ENCODE data around the gene C1QL2. TPM values are rescaled to one million over a fixed set of nuclear protein-coding genes. Genes with fewer than 3 reads are reported as not detected.

C1QL2 gene
- total and polyA plus RNA-seq, 8 donors: not detected

DNA sequence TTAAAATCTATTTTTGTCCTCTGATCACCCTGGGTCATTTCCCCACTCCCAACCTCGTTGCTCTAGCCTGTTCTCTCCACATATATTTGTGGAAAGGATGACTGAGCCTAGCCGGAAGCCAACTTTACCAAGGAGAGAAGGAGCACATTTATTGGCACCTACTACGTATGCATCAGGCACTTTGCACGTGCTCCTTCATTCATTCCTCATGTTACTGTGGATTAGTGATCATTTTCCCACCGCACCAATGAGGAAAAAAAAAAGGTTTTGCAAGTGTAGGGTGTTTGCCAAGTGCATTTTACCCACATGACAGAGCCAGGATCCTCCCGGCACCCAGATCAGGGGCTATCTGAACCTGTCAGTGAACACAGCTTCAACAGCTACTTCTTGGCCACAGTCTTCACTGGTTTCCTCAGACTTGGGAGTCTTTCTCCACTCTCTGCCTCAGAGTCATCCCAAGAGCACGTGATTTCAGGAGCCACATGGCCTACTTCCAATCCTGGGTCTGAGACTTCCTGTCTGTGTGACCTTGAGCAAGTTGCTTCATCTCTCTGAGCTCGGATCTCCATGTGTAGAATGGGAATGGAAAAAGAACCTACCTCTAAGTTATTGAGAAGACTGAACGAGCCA, 1.9 kb upstream of the C1QL2 start:
- H3K27me3 ChIP-seq: peaks cover 26 to 88% (median 51%) of the 10 kb centered on the region in 3 donors
- H3K4me1 ChIP-seq: peaks cover 0 to 32% (median 17%) of the 10 kb centered on the region in 4 donors
- TF ChIP-seq, protein P1, sequence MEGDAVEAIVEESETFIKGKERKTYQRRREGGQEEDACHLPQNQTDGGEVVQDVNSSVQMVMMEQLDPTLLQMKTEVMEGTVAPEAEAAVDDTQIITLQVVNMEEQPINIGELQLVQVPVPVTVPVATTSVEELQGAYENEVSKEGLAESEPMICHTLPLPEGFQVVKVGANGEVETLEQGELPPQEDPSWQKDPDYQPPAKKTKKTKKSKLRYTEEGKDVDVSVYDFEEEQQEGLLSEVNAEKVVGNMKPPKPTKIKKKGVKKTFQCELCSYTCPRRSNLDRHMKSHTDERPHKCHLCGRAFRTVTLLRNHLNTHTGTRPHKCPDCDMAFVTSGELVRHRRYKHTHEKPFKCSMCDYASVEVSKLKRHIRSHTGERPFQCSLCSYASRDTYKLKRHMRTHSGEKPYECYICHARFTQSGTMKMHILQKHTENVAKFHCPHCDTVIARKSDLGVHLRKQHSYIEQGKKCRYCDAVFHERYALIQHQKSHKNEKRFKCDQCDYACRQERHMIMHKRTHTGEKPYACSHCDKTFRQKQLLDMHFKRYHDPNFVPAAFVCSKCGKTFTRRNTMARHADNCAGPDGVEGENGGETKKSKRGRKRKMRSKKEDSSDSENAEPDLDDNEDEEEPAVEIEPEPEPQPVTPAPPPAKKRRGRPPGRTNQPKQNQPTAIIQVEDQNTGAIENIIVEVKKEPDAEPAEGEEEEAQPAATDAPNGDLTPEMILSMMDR (IDR thresholded peaks at IDR 0.05): no peak
- no peak for TF ChIP-seq EP300 (IDR thresholded peaks at IDR 0.05)
- TF ChIP-seq POLR2A (IDR thresholded peaks at IDR 0.05): no peak
- no peak for TF ChIP-seq POLR2AphosphoS5 (IDR thresholded peaks at IDR 0.05)
- no peak overlapping the region for H3K27ac ChIP-seq
- H3K4me3 ChIP-seq: no peak overlapping the region
- no peaks in the 10 kb centered on the region for H3K36me3 ChIP-seq
- intact Hi-C loops (cut with DNase I; ENCODE audit: low total_unique reads): no loop called here
- 56 to 63% (median 61%) methylated on average over 9 of the region's 9 CpGs for WGBS, 5 donors
- H3K9me3 ChIP-seq: no peaks in the 10 kb centered on the region
- no peak for DNase-seq

GRCh38 chr2:119157850-119158511, 570 bp downstream of the C1QL2 start:
- no peak for DNase-seq
- intact Hi-C loops (cut with DNase I; ENCODE audit: low total_unique reads): no loop called here
- Histone ChIP-seq H3K9me3 (no peaks in the 10 kb centered on the region), H3K36me3 (no peaks in the 10 kb centered on the region), H3K4me3 (no peak overlapping the region), H3K27ac (no peak overlapping the region), H3K27me3 (peaks cover 26 to 100% (median 69%) of the 10 kb centered on the region in 3 donors), H3K4me1 (peaks cover 0 to 32% (median 17%) of the 10 kb centered on the region in 4 donors)
- 5 to 8% (median 5%) methylated on average over 7 to 78 of the region's 78 CpGs for WGBS, 5 donors
- TF ChIP-seq, protein P1 (IDR thresholded peaks at IDR 0.05): no peak
- TF ChIP-seq EP300 (IDR thresholded peaks at IDR 0.05) (no peak), POLR2A (IDR thresholded peaks at IDR 0.05) (no peak), POLR2AphosphoS5 (IDR thresholded peaks at IDR 0.05) (no peak)

GRCh38 chr2:119156891-119157773, 1.4 kb downstream of the C1QL2 start:
- peaks cover 26 to 100% (median 73%) of the 10 kb centered on the region in 3 donors for H3K27me3 ChIP-seq

More at GRCh38 chr2:119156891-119157773, 1.4 kb downstream of the C1QL2 start:
- WGBS, 5 donors: 5 to 7% (median 5%) methylated on average over 39 to 58 of the region's 58 CpGs
- H3K36me3 ChIP-seq: no peaks in the 10 kb centered on the region
- no peak overlapping the region for H3K27ac ChIP-seq
- intact Hi-C loops (cut with DNase I; ENCODE audit: low total_unique reads): no loop called here
- no peak overlapping the region for H3K4me3 ChIP-seq
- TF ChIP-seq POLR2AphosphoS5 (IDR thresholded peaks at IDR 0.05) (no peak), POLR2A (IDR thresholded peaks at IDR 0.05) (no peak), EP300 (IDR thresholded peaks at IDR 0.05) (no peak)
- TF ChIP-seq, protein P1 (IDR thresholded peaks at IDR 0.05): no peak
- no peaks in the 10 kb centered on the region for H3K9me3 ChIP-seq
- peaks cover 0 to 32% (median 17%) of the 10 kb centered on the region in 4 donors for H3K4me1 ChIP-seq
- no peak for DNase-seq
